ENCODE data around the gene BDH2. TPM values are rescaled to one million over a fixed set of nuclear protein-coding genes. Genes with fewer than 3 reads are reported as not detected.

BDH2 gene
- total RNA-seq, 6 experiments from 2014 or later = 32.3 to 70.6 (median 47.2) TPM

GRCh38 chr4:103098756-103099440, 736 bp downstream of the BDH2 start:
- ATAC-seq (peak in 1 of 4 donors; percentile 23), DNase-seq (no peak)
- TF ChIP-seq CTCF (IDR thresholded peaks at IDR 0.05) (no peak), POLR2A (IDR thresholded peaks at IDR 0.05) (no peak)
- H3K4me1 ChIP-seq = peaks cover 0 to 44% (median 15%) of the 10 kb centered on the region in 4 donors
- H3K27me3 ChIP-seq = no peaks in the 10 kb centered on the region
- H3K9me3 ChIP-seq = no peaks in the 10 kb centered on the region
- H3K36me3 ChIP-seq = no peaks in the 10 kb centered on the region
- peak overlapping the region; percentile 47 to 74 (median 64) for H3K27ac ChIP-seq
- 2% methylated on average over 4 of the region's 4 CpGs for WGBS (ENCODE audit: insufficient coverage, low coverage, low lambda C conversion rate, missing lambda C conversion rate)
- H3K4me3 ChIP-seq = peak overlapping the region; percentile 18 to 55 (median 54)
- intact Hi-C loops (cut with DNase I) = no loop called here

GRCh38 chr4:103098341-103098740, 1.3 kb downstream of the BDH2 start:
- TF ChIP-seq CTCF (IDR thresholded peaks at IDR 0.05) (no peak), POLR2A (IDR thresholded peaks at IDR 0.05) (no peak)
- H3K36me3 ChIP-seq = no peaks in the 10 kb centered on the region
- ATAC-seq (no peak), DNase-seq (no peak)
- H3K27ac ChIP-seq = peak overlapping the region in 2 of 3 donors; percentile 64 to 74
- intact Hi-C loops (cut with DNase I) = no loop called here
- H3K4me1 ChIP-seq = peaks cover 0 to 44% (median 15%) of the 10 kb centered on the region in 4 donors
- H3K27me3 ChIP-seq = no peaks in the 10 kb centered on the region
- 37% methylated on average over 5 of the region's 10 CpGs for whole genome bisulfite sequencing (ENCODE audit: insufficient coverage, low coverage, low lambda C conversion rate, missing lambda C conversion rate)
- H3K4me3 ChIP-seq = peak overlapping the region in 2 of 3 donors; percentile 54 to 55
- H3K9me3 ChIP-seq = no peaks in the 10 kb centered on the region

GRCh38 chr4:103097112-103097511, 2.5 kb downstream of the BDH2 start:
- Histone ChIP-seq H3K36me3 (no peaks in the 10 kb centered on the region), H3K4me3 (no peak overlapping the region), H3K9me3 (no peaks in the 10 kb centered on the region), H3K27me3 (no peaks in the 10 kb centered on the region), H3K4me1 (peaks cover 0 to 44% (median 15%) of the 10 kb centered on the region in 4 donors), H3K27ac (peak overlapping the region in 2 of 3 donors; percentile 21 to 74)
- TF ChIP-seq POLR2A (IDR thresholded peaks at IDR 0.05) (peak; percentile 54), CTCF (IDR thresholded peaks at IDR 0.05) (no peak)
- intact Hi-C loops (cut with DNase I) = no loop called here
- whole genome bisulfite sequencing (ENCODE audit: insufficient coverage, low coverage, low lambda C conversion rate, missing lambda C conversion rate) = 27% methylated on average over 2 of the region's 2 CpGs
- peak in 1 of 3 donors; percentile 54 for DNase-seq
- ATAC-seq = peak; percentile 59 to 82 (median 72)

- intact Hi-C loops (cut with DNase I) = no loop called here
- peak; percentile 21 to 64 (median 35) for ATAC-seq
- H3K4me1 ChIP-seq = peaks cover 0 to 44% (median 15%) of the 10 kb centered on the region in 4 donors
Observed at GRCh38 chr4:103095080-103095479, 4.6 kb downstream of the BDH2 start.

More at GRCh38 chr4:103095080-103095479, 4.6 kb downstream of the BDH2 start:
- no peak for DNase-seq
- Histone ChIP-seq H3K27me3 (no peaks in the 10 kb centered on the region), H3K9me3 (no peaks in the 10 kb centered on the region), H3K27ac (peak overlapping the region in 2 of 3 donors; percentile 2 to 12), H3K36me3 (peaks cover 0 to 11% (median 7%) of the 10 kb centered on the region in 4 donors), H3K4me3 (no peak overlapping the region)
- TF ChIP-seq POLR2A (IDR thresholded peaks at IDR 0.05) (no peak), CTCF (IDR thresholded peaks at IDR 0.05) (no peak)
- WGBS (ENCODE audit: insufficient coverage, low coverage, low lambda C conversion rate, missing lambda C conversion rate) = 37% methylated on average over 3 of the region's 3 CpGs
